NOMO-1 treated with dmso at 0.1 percent for 144 hours (cell line): ENCODE data around the gene SAP30.

ENCODE experiments used
- DNase-seq: peaks from one replicate; lab custom pipeline; 2025; ENCODE audit not compliant: unreplicated experiment; lab: John Stamatoyannopoulos, UW

Gene SAP30

GRCh38 chr4:173411106-173411693 is 40.4 kb downstream of the SAP30 start:
- no peak for DNase-seq

GRCh38 chr4:173413036-173413435 is 42.3 kb downstream of the SAP30 start:
- DNase-seq = no peak

DNA sequence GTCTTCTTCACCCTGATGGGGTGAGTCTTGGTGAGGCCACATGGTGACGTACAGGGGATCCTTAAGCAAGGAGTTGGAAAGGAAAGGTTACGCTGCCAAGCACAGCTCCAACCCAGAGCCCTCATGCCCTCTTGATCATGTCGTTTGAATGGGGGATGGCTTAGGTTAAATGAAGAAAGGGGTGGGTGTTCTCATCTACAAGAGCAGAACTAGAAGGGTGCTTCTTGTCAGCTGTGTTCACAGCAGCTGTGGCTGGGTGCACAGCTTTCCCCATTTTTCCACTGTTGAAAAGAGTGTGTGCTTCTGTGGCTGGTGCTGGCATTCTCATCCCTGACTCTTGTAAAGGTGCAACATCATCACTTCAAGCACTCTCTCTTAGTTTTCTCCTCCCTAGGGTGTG is 43.7 kb downstream of the SAP30 start:
- no peak for DNase-seq

DNA sequence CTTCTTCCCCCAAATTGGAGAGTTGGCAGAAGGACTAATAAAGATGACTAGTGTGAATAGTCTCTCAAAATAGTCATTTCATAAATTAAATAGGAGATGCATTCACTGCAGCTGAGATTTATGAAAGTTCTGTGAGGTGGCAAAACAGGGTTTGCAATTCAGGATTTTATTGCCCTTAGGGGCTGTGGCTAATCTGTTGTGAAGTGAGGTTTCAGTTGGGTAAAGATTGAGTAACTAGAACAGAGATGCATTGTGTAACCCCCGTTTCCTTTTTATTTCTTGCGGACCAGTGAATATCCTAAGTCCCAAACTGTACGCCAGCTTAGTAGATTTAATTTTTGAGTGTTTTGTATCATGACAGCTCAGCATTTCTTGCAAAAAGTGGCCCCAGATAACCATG is 44.3 kb downstream of the SAP30 start:
- peak; percentile 79 for DNase-seq

GRCh38 chr4:173415885-173416653 is 45.3 kb downstream of the SAP30 start:
- peak; percentile 97 for DNase-seq

- DNase-seq = no peak
Measured at GRCh38 chr4:173417833-173418232, 47.1 kb downstream of the SAP30 start.

DNA sequence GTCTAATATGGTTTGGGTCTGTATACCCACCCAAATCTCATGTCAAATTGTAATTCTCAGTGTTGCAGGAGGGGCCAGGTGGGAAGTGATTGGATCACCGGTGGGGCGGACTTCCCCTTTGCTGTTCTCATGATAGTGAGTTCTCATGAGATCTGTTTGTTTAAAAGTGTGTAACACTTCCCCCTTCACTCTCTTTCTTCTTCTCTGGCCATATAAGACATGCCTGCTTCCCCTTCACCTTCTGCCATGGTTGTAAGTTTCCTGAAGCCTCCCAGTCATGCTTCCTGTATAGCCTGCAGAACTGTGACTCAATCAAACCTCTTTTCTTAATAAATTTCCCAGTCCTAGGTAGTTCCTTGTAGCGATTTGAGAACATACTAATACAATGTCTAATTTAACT is 47.9 kb downstream of the SAP30 start:
- peak; percentile 22 for DNase-seq

- DNase-seq = no peak
Measured at GRCh38 chr4:173420324-173420752, 49.6 kb downstream of the SAP30 start.

- no peak for DNase-seq
Measured at GRCh38 chr4:173420801-173421200, 50.0 kb downstream of the SAP30 start.

- DNase-seq = no peak
Measured at GRCh38 chr4:173424899-173425805, 54.4 kb downstream of the SAP30 start.

DNA sequence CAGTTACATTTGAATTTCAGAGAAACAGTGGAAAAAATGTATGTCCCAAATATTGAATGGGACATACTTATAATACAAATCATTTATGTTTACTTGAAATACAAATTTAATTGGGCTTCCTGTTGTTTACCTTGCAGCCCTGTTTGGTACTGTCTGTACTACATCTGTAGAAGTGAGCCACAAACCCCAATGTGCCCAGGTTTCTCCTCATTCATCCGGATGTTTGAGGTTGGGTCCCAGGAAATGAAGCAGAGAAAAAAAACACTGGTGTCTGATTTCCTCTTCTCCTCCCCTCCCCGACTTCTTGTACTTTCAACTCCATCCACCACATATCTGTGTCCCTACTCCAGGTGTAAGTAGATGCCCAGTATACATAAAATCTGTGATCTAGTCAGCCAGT is 55.3 kb downstream of the SAP30 start:
- no peak for DNase-seq
